Measurements from ENCODE around the gene FBLN7. TPM values are rescaled to one million over a fixed set of nuclear protein-coding genes. Genes with fewer than 3 reads are reported as not detected.

Gene FBLN7
- polyA plus RNA-seq, 3 donors = 0.04 TPM; not detected in 2

- Histone ChIP-seq H3K27me3 (ENCODE audit: control insufficient read depth in 2 of 2, insufficient read depth in 2 of 2, low read length in 2 of 2) (no peaks in the 10 kb centered on the region), H4K20me1 (ENCODE audit: insufficient read depth, low read length) (no peaks in the 10 kb centered on the region), H3K9ac (ENCODE audit: insufficient read depth, low read length, poor library complexity, severe bottlenecking) (no peak overlapping the region), H3K4me1 (ENCODE audit: control insufficient read depth in 1 of 2, insufficient read depth in 2 of 2, low read length in 2 of 2) (no peaks in the 10 kb centered on the region), H3K4me2 (replicated peaks; ENCODE audit: extremely low read depth, low read length, poor library complexity, severe bottlenecking) (no peak overlapping the region), H2AFZ (ENCODE audit: insufficient read depth, low read depth, low read length, poor library complexity, severe bottlenecking) (no peak overlapping the region), H3K27ac (ENCODE audit: low read depth in 1 of 2, low read length in 2 of 2) (no peak overlapping the region), H3K4me3 (replicated peaks in 1 of 3; ENCODE audit: low read depth in 2 of 3, low read length in 3 of 3) (no peak overlapping the region), H3K9me3 (replicated peaks in 1 of 2; ENCODE audit: control insufficient read depth in 1 of 2, insufficient read depth in 1 of 2, low read length in 2 of 2) (peaks cover 0 to 3% of the 10 kb centered on the region in 2 donors), H3K79me2 (ENCODE audit: insufficient read depth, low read length) (no peaks in the 10 kb centered on the region), H3K36me3 (replicated peaks in 1 of 2; ENCODE audit: control insufficient read depth in 1 of 2, insufficient read depth in 2 of 2, low read length in 2 of 2) (no peaks in the 10 kb centered on the region)
- DNase-seq = no peak
- 92% methylated on average over 6 of the region's 6 CpGs for WGBS (ENCODE audit: insufficient coverage)
- Mint-ChIP-seq H3K9me3 (peaks cover 0 to 11% (median 5%) of the 10 kb centered on the region in 7 donors), H3K4me3 (no peak overlapping the region), H3K36me3 (no peaks in the 10 kb centered on the region), H3K4me1 (no peaks in the 10 kb centered on the region), H3K27ac (no peak overlapping the region), H3K27me3 (ENCODE audit: low read depth in 3 of 3) (peaks cover 0 to 5% (median 2%) of the 10 kb centered on the region in 3 donors)
- intact Hi-C loops (cut with micrococcal nuclease) = no loop called here
- TF ChIP-seq, protein P1, sequence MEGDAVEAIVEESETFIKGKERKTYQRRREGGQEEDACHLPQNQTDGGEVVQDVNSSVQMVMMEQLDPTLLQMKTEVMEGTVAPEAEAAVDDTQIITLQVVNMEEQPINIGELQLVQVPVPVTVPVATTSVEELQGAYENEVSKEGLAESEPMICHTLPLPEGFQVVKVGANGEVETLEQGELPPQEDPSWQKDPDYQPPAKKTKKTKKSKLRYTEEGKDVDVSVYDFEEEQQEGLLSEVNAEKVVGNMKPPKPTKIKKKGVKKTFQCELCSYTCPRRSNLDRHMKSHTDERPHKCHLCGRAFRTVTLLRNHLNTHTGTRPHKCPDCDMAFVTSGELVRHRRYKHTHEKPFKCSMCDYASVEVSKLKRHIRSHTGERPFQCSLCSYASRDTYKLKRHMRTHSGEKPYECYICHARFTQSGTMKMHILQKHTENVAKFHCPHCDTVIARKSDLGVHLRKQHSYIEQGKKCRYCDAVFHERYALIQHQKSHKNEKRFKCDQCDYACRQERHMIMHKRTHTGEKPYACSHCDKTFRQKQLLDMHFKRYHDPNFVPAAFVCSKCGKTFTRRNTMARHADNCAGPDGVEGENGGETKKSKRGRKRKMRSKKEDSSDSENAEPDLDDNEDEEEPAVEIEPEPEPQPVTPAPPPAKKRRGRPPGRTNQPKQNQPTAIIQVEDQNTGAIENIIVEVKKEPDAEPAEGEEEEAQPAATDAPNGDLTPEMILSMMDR (IDR thresholded peaks at IDR 0.05) = no peak
Observed at GRCh38 chr2:112162341-112162740, 24.2 kb downstream of the FBLN7 start.

DNA sequence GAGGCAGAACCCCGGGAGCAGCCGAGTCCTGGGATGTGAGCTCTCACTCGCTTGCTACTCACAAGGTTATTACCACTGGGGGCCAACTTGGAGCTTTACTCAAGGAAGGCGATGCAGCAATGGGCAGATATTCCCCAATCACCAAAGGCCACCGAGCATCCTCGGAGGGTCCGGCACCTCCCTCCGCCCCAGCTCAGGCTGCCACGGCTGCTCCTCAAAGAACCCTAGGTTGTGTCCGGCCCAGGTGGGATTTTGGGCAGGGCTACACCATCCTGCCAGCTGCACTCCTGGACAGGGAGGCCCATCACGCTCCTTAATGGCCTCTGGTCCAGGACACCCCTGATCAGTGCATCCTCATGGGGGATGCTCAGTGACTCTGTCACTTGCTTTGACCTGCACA lies 24.8 kb downstream of the FBLN7 start:
- Mint-ChIP-seq H3K4me1 (no peaks in the 10 kb centered on the region), H3K4me3 (no peak overlapping the region), H3K27ac (no peak overlapping the region), H3K36me3 (no peaks in the 10 kb centered on the region), H3K27me3 (ENCODE audit: low read depth in 3 of 3) (peaks cover 0 to 5% (median 2%) of the 10 kb centered on the region in 3 donors), H3K9me3 (peaks cover 0 to 8% (median 5%) of the 10 kb centered on the region in 7 donors)
- WGBS (ENCODE audit: insufficient coverage) = 100% methylated on average over 8 of the region's 11 CpGs
- no peak overlapping the region for H3K4me2 ChIP-seq (replicated peaks; ENCODE audit: extremely low read depth, low read length, poor library complexity, severe bottlenecking)
- no peak overlapping the region for H3K9ac ChIP-seq (ENCODE audit: insufficient read depth, low read length, poor library complexity, severe bottlenecking)
- no peaks in the 10 kb centered on the region for H3K79me2 ChIP-seq (ENCODE audit: insufficient read depth, low read length)
- H3K27ac ChIP-seq (ENCODE audit: low read depth in 1 of 2, low read length in 2 of 2) = no peak overlapping the region
- intact Hi-C loops (cut with micrococcal nuclease) = no loop called here
- H3K4me1 ChIP-seq (ENCODE audit: control insufficient read depth in 1 of 2, insufficient read depth in 2 of 2, low read length in 2 of 2) = no peaks in the 10 kb centered on the region
- no peak overlapping the region for H3K4me3 ChIP-seq (replicated peaks in 1 of 3; ENCODE audit: low read depth in 2 of 3, low read length in 3 of 3)
- no peaks in the 10 kb centered on the region for H3K27me3 ChIP-seq (ENCODE audit: control insufficient read depth in 2 of 2, insufficient read depth in 2 of 2, low read length in 2 of 2)
- H2AFZ ChIP-seq (ENCODE audit: insufficient read depth, low read depth, low read length, poor library complexity, severe bottlenecking) = no peak overlapping the region
- no peaks in the 10 kb centered on the region for H4K20me1 ChIP-seq (ENCODE audit: insufficient read depth, low read length)
- peaks cover 0 to 3% of the 10 kb centered on the region in 2 donors for H3K9me3 ChIP-seq (replicated peaks in 1 of 2; ENCODE audit: control insufficient read depth in 1 of 2, insufficient read depth in 1 of 2, low read length in 2 of 2)
- no peak for DNase-seq
- TF ChIP-seq, protein P1 (IDR thresholded peaks at IDR 0.05) = no peak
- no peaks in the 10 kb centered on the region for H3K36me3 ChIP-seq (replicated peaks in 1 of 2; ENCODE audit: control insufficient read depth in 1 of 2, insufficient read depth in 2 of 2, low read length in 2 of 2)

Data from CD14-positive monocyte (primary cell).